Activated naive CD4-positive, alpha-beta T cell treated with Interleukin-2 at 50 U/mL for 16 hours (primary cell): Measurements from ENCODE around the gene NARS2.

Experiments
- DNase-seq: peaks from one replicate; pipeline ENCODE4 v3.0.0-alpha.2; 2020

NARS2 gene

DNA sequence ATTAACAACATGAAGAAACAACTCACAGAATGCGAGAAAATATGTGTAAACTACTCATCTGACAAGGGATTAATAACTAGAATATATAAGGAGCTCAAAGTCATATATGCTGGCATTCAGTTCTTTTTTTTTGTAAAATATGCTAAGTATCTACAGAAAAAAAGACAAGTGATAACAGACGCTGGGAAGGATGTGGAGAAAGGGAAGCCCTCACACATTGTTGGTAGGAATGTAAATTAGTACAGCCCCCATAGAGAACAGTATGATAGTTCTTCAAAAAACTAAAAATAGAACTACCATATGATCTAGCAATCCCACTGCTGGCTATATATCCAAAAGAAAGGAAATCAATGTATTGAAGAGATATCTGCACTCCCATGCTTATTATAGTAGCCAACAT, 170.9 kb downstream of the NARS2 start:
- no peak for DNase-seq

DNA sequence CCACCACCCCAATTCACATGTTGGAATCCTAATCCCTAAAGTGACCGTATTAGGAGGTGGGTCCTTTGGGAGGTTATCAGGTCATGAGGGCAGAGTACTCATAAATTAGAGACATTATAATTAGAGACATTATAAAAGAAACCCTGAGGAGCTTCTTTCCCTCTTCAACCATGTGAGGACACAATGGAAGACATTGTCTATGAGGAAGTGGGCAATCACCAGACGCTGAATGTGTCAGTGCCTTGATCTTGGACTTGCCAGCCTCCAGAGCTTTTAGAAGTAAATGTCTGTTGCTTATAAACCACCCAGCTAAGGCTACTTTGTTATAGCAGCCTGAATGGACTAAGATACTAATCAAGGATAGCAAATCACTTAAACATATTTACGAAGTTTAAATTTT, 171.8 kb downstream of the NARS2 start:
- no peak for DNase-seq

DNA sequence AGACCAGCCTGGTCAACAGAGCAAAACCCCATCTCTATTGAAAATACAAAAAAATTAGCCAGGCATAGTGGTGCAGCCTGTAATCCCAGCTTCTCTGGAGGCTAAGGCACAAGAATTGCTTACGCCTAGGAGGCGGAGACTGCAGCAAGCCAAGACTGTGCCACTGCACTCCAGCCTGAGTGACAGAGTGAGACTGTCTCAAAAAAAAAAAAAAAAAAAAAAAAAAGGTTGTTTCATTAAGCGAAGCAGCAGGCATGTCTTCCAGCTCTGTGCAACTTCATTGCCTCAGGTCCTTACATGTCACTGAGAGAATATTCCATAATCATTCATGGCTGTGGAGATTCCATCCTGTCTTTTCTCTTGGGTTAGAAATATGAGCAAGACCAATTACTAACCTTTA, 174.0 kb downstream of the NARS2 start:
- DNase-seq = no peak

DNA sequence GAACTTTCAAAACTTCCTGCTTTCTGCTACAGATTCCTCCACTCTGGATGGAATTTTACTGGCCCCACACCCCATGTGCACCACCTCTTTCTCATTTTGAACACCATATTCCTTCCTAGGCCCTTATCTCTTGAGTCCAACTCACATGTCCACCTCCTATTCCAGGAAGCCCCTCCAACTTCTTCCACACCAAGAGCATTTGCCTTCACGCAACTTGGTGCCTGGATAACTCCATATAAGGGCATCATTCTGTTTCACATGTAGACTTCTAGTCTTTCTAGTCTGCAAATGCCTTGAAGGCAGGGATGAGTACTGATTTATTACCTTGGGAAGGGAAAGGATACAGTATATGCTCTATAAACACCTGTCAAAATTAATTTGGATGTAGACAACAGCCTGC, 174.5 kb downstream of the NARS2 start:
- no peak for DNase-seq

DNA sequence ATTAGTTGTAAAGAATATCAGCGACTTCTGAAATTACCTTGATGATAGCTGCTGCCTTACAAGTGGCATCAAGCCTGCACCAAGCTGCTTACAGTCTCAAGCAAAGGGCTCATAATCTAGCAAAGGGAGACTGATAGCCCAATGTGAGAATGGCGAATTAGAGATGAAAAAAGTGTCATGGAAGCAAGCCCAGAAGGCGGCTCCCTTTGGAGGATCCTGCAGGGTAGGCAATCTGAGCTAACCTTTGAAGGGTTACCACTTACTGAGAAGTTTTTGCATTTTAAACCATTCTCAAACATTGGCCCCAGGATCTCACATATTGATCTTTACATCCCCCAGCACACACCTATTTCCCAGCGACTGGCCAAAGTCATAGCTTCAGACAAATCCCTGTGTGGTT, 175.5 kb downstream of the NARS2 start:
- DNase-seq = no peak

DNA sequence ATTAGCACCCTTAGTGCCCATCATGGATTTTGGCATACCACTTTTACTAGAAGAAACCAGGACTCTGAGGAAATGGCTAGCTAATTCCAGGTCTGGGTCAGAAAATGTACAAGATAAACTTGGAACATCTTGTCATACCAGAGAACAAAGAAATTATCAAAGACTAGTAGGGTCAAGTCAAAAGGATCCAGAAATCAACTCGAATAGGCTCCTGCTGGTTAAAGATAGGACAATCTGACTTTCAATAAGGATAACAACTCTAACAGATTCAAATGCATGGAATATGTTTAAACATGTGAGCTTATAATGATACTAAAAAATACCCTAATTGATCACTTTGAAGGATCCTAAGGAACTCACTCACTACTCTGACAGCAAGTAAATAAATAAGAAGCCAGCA, 175.9 kb downstream of the NARS2 start:
- no peak for DNase-seq

DNA sequence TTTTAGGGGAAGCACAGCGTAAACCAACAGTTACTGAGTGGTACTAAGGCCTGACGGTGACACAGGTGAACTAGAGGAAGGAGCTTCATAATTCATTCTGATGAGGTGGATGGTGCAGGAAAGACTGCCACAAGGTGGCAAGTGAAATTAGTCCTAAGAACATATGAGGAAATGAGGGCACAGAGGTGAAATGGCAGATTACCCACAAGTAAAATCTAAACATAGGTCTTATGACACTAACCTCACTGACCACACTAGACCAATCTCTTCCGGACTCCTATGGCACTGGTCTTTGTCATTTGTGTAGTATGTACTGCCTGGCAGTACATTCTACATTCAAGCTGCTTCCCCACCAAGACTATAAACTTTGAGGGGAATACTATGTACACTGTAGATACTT, 177.3 kb downstream of the NARS2 start:
- DNase-seq = no peak

DNA sequence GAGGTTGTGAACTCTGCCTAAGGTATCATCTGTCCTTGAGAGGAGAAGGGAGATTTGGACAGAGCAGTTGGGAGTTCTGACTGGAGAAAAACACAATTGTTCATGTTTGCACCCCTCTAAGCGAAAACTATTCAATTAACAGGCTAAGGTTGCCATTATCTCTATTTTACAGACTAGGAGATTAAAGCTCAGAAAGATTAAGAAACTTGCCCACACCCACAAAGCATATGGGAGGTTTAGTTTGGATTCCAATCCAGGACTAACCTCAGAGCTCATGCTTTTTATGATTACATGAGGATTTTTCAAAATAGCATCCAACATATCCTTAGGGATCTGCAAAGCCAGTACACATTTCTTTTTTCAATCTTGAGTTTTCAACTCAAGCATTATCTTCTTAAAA, 179.1 kb downstream of the NARS2 start:
- DNase-seq = no peak

DNA sequence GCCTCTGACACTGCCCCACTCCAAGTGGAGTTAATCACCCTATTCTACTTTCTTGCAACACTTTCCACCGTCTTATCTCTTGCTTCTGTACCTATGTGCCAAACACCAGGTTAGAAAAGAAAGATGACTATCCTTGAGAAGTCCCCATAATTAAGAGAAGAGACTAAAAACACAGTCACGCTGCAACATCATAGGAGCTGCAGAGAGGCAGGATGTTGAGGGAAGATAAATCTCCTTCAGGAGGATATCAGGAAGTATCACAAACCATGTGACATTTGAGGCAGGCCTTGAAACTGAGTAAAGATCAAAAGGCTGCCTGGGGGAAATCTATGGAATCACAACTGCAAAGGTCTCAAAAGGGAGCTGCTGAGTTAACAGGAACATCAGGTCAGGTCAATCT, 181.8 kb downstream of the NARS2 start:
- no peak for DNase-seq

DNA sequence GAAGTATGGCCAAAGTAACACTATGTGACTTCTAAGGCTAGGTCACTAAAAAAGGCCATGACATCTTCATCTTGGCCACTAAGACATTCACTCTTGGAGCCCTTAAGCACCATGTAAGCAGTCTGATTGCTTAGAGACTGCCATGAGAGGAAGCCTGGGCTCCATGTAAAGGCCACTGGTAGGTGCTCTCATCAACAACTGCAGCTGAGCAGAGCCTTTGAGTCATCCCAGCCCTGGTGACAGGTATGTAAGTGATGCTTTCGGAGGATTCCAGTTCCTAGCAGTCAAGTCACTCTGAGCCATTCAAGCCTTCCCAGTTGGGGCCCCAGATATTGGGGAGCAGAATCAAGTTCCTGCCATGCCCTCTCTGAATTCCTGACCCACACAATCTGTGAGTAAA, 183.2 kb downstream of the NARS2 start:
- no peak for DNase-seq

DNA sequence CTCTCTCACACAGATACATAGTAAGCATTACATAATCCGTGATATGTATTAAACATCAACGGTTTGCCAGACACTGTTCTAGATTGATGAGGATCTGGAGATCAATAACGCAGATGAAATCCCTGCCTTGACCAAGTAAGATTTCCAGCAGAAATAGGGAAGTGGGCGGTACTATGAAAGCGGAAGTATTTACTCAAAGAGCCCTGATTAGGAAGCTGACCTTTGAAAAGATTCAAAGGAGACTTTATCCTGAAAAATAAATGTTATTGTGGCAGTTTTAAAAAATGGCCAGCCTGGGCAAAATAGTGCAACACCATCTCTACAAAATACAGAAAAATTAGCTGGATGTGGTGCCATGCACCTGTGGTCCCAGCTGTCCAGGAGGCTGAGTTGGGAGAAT, 183.9 kb downstream of the NARS2 start:
- no peak for DNase-seq

DNA sequence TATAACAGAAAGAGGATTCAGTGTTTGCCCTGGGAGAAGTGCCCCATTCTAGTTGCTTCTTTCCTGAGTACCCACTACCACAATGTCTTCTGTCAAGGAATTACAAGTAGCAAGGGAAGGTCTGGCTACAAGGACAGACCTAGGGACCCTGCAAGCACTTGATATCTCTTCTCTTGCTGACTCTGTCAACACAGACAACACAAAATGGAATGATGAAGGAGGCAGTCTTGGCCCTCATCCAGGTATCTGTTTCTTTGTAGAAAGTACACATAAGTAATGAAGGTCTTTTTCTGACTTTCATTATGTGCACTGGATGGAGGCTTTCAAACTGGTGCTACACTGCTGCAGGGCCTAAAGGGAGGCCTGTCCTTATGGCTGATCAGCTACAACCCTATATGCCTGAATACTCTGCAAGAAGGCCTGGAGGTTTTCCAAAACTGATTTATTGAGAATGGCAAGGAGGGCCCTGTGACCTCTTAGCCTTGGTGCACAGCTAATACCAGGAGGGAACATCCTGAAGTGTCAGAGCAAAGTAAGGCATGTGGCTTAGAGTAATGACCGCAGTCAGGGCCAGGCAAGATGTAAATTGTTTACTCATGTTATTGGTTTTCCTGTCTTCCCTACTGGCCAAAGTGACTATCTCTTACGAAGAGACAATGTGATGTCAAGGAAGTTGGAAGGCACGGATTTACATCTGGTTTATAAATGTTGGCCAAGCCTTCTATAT, 188.3 kb downstream of the NARS2 start:
- no peak for DNase-seq
